IMR-90 (cell line): ENCODE results near the gene SYNGR3. TPM values are rescaled to one million over a fixed set of nuclear protein-coding genes. Genes with fewer than 3 reads are reported as not detected.

Experiments
- ATAC-seq: fragments of 200-7000 bp; cut with Tn5 transposase; 2 replicates; pipeline ENCODE4 v1.9.1; 2020; ENCODE audit warnings: low read depth, mild to moderate bottlenecking, moderate library complexity
- BruUV-seq: library from RNA; stranded (reverse); fragments of 400-500 nt; replicated peaks from 2 replicates; lab custom pipeline; 2021; lab: Mats Ljungman, UMichigan
- CTCF ChIA-PET: fragments of 300-600 bp; formaldehyde crosslinking; extraction: SDS; loops from one replicate; lab custom pipeline; 2021; ENCODE audit warnings: antibody characterized with exemption; lab: Yijun Ruan, JAX
- POLR2A ChIA-PET: fragments of 300-600 bp; sonication (Branson Sonifier 250); formaldehyde crosslinking; loops from one replicate; lab custom pipeline; 2022; ENCODE audit warnings: antibody characterized with exemption; ENCODE audit not compliant: unreplicated experiment; lab: Charles Lee
- DNase-seq: peaks from one replicate; pipeline ENCODE4 v3.0.0; 2013
- H2AFZ ChIP-seq: replicated peaks from 2 replicates; pipeline ENCODE3; 2013; ENCODE audit warnings: low read length, mild to moderate bottlenecking; ENCODE audit not compliant: poor library complexity
- H2AK5ac ChIP-seq: 2 replicates; pipeline ENCODE4 v1.6.1; 2013; ENCODE audit warnings: low read depth, low read length, inconsistent platforms
- H2AK9ac ChIP-seq: replicated peaks from 2 replicates; pipeline ENCODE3; 2013; ENCODE audit warnings: mild to moderate bottlenecking, low read depth, low read length, moderate library complexity; ENCODE audit not compliant: poor library complexity
- H2BK120ac ChIP-seq: 2 replicates; pipeline ENCODE4 v1.6.1; 2013; ENCODE audit warnings: low read depth, low read length, inconsistent platforms
- H2BK15ac ChIP-seq: 3 replicates; pipeline ENCODE4 v1.6.1; 2013; ENCODE audit warnings: low read depth, low read length, inconsistent platforms
- H2BK20ac ChIP-seq: 2 replicates; pipeline ENCODE4 v1.6.1; 2013; ENCODE audit warnings: low read depth, mild to moderate bottlenecking, inconsistent platforms, low read length, moderate library complexity
- H2BK5ac ChIP-seq: 2 replicates; pipeline ENCODE4 v1.6.1; 2013; ENCODE audit warnings: mild to moderate bottlenecking, low read depth, low read length, inconsistent platforms; ENCODE audit not compliant: poor library complexity, severe bottlenecking
- H3K14ac ChIP-seq: replicated peaks from 2 replicates; pipeline ENCODE4 v1.6.1; 2013; ENCODE audit warnings: low read depth, low read length, inconsistent platforms
- H3K18ac ChIP-seq: 2 replicates; pipeline ENCODE4 v1.6.1; 2013; ENCODE audit warnings: low read depth, low read length, control low read depth
- H3K23ac ChIP-seq: 2 replicates; pipeline ENCODE4 v1.6.1; 2013; ENCODE audit warnings: low read depth, low read length, inconsistent platforms
- H3K27ac ChIP-seq: 2 replicates; pipeline ENCODE4 v1.5.1; 2013; ENCODE audit warnings: mild to moderate bottlenecking, control low read depth, low read length; ENCODE audit not compliant: insufficient read depth
- H3K27me3 ChIP-seq: 2 replicates; pipeline ENCODE4 v1.6.1; 2013; ENCODE audit warnings: low read length; ENCODE audit not compliant: control insufficient read depth, insufficient read depth
- H3K36me3 ChIP-seq: 2 replicates; pipeline ENCODE4 v1.6.1; 2013; ENCODE audit warnings: low read length, mixed read lengths; ENCODE audit not compliant: control insufficient read depth, insufficient read depth
- H3K4ac ChIP-seq: 2 replicates; pipeline ENCODE4 v1.6.1; 2013; ENCODE audit warnings: low read depth, low read length, inconsistent platforms
- H3K4me1 ChIP-seq: 2 replicates; pipeline ENCODE4 v1.6.1; 2013; ENCODE audit warnings: low read length, mixed read lengths; ENCODE audit not compliant: control insufficient read depth, insufficient read depth
- H3K4me2 ChIP-seq: 2 replicates; pipeline ENCODE4 v1.6.1; 2013; ENCODE audit warnings: low read depth, mild to moderate bottlenecking, control low read depth, low read length, moderate library complexity
- H3K4me3 ChIP-seq: 2 replicates; pipeline ENCODE4 v1.5.1; 2013; ENCODE audit warnings: low read depth, mild to moderate bottlenecking, control low read depth, low read length, moderate library complexity; ENCODE audit not compliant: insufficient read depth
- H3K56ac ChIP-seq: 2 replicates; pipeline ENCODE4 v1.6.1; 2013; ENCODE audit warnings: low read length, inconsistent platforms; ENCODE audit not compliant: insufficient read depth; ENCODE audit errors: extremely low read depth
- H3K79me1 ChIP-seq, 2 experiments: 2 replicates each; pipeline ENCODE4 v1.6.1; 2013; ENCODE audit warnings: low read length in 2 of 2, inconsistent platforms in 1 of 2, low read depth in 1 of 2
- H3K9ac ChIP-seq: 2 replicates; pipeline ENCODE4 v1.6.1; 2013; ENCODE audit warnings: low read depth, low read length, control low read depth
- H3K9me1 ChIP-seq: 2 replicates; pipeline ENCODE4 v1.6.1; 2013; ENCODE audit warnings: low read length, inconsistent platforms; ENCODE audit not compliant: insufficient read depth
- H3K9me3 ChIP-seq: 2 replicates; pipeline ENCODE4 v1.6.1; 2013; ENCODE audit warnings: low read length; ENCODE audit not compliant: control insufficient read depth, insufficient read depth
- H4K20me1 ChIP-seq: 2 replicates; pipeline ENCODE4 v1.6.1; 2013; ENCODE audit warnings: low read length, inconsistent platforms; ENCODE audit not compliant: insufficient read depth
- H4K5ac ChIP-seq: 2 replicates; pipeline ENCODE4 v1.6.1; 2013; ENCODE audit warnings: mild to moderate bottlenecking, low read depth, low read length, control low read depth
- H4K8ac ChIP-seq, 2 experiments: 2 replicates each; pipeline ENCODE4 v1.6.1; 2013; ENCODE audit warnings: low read depth in 2 of 2, low read length in 2 of 2, control low read depth in 1 of 2, inconsistent platforms in 1 of 2
- H4K91ac ChIP-seq: 2 replicates; pipeline ENCODE4 v1.6.1; 2013; ENCODE audit warnings: low read depth, low read length, inconsistent platforms; ENCODE audit not compliant: insufficient read depth
- BHLHE40 ChIP-seq: fragments of 150-350 bp; IDR thresholded peaks from 2 replicates; pipeline ENCODE4 v1.6.1; 2016; ENCODE audit warnings: mild to moderate bottlenecking, low read depth, low read length
- FOS ChIP-seq: fragments of 150-350 bp; IDR thresholded peaks from 2 replicates; pipeline ENCODE4 v1.6.1; 2016; ENCODE audit warnings: low read depth, low read length
- MAFK ChIP-seq: IDR thresholded peaks from 2 replicates; pipeline ENCODE4 v1.6.1; 2012; ENCODE audit warnings: low read depth, low read length, improper control_type of control experiment
- NFE2L2 ChIP-seq: fragments of 150-350 bp; IDR thresholded peaks from 2 replicates; pipeline ENCODE4 v1.6.1; 2016; ENCODE audit warnings: low read depth, mild to moderate bottlenecking, low read length
- POLR2A ChIP-seq: IDR thresholded peaks from 2 replicates; pipeline ENCODE4 v1.6.1; 2012; ENCODE audit warnings: mild to moderate bottlenecking, low read depth, low read length
- RAD21 ChIP-seq: IDR thresholded peaks from 2 replicates; pipeline ENCODE4 v1.6.1; 2012; ENCODE audit warnings: low read length, improper control_type of control experiment
- RCOR1 ChIP-seq: IDR thresholded peaks from 2 replicates; pipeline ENCODE4 v1.6.1; 2012; ENCODE audit warnings: mild to moderate bottlenecking, low read length, improper control_type of control experiment; ENCODE audit not compliant: insufficient replicate concordance
- SMC3 ChIP-seq: fragments of 150-350 bp; IDR thresholded peaks from 2 replicates; pipeline ENCODE4 v1.6.1; 2016; ENCODE audit warnings: low read depth, mild to moderate bottlenecking, antibody characterized with exemption, low read length, moderate library complexity
- WGBS, 2 experiments: methylation state at CpG; one replicate each; pipeline versions ENCODE4 v1.1.5 to v1.1.7; 2013; ENCODE audit warnings: missing lambda C conversion rate in 2 of 2; ENCODE audit not compliant: insufficient read length in 1 of 2; ENCODE audit errors: extremely low coverage in 2 of 2; 5-methylcytosine and 5-hydroxymethylcytosine counted together
- dilution Hi-C: fragments of 300-500 bp; cut with HindIII; formaldehyde crosslinking; loops from one replicate; pipeline ENCODE4 v1.14.3; 2018; ENCODE audit warnings: low sequenced_read_pairs; ENCODE audit not compliant: unreplicated experiment
- in situ Hi-C: fragments of 300-500 bp; cut with MboI; formaldehyde crosslinking; loops from 3 replicates; pipeline ENCODE4 v1.14.3; 2019; ENCODE audit warnings: low sequenced_read_pairs, inconsistent platforms, mixed read lengths
- intact Hi-C: fragments of 100-400 bp; cut with micrococcal nuclease; formaldehyde crosslinking; loops from 2 replicates; pipeline ENCODE4 v1.10.0; 2022
- polyA plus RNA-seq, 3 experiments: library from polyadenylated mRNA; depleted of rRNA; stranded (reverse); fragments of >200 nt; gene quantifications; 2 replicates each; pipeline ENCODE4 v1.2.3, GENCODE V29; 2012; ENCODE audit warnings: low replicate concordance in 1 of 3
- total RNA-seq: library from RNA; depleted of rRNA; stranded (reverse); fragments of >200 nt; gene quantifications from 2 replicates; pipeline ENCODE4 v1.2.3, GENCODE V29; 2012

The SYNGR3 gene
- total and polyA plus RNA-seq, 2 of the 4 experiments (the other 2 are of a cell fraction): 1.8 to 5.8 TPM

GRCh38 chr16:2028146-2028545 lies 38.4 kb downstream of the SYNGR3 start:
- no peaks in the 10 kb centered on the region for H3K27me3 ChIP-seq
- H3K18ac ChIP-seq: no peak overlapping the region
- CTCF ChIA-PET: interaction anchor here (1.3 kb wide), 1 partner anchor 24 kb away, joined by 5 read pairs; no protein-coding TSS in a partner anchor
- H3K27ac ChIP-seq: peak overlapping the region; percentile 31
- H3K36me3 ChIP-seq: peaks cover 19% of the 10 kb centered on the region
- peaks cover 15% of the 10 kb centered on the region for H4K20me1 ChIP-seq
- in situ Hi-C loops (no loop called here), intact Hi-C loops (no loop called here), dilution Hi-C loops (no loop called here)
- H2BK20ac ChIP-seq: 0 out of 2 replicates have a peak overlapping the region, but pooled peaks have one; percentile 14
- no peak overlapping the region for H4K5ac ChIP-seq
- TF ChIP-seq RAD21: no peak
- no peak for TF ChIP-seq FOS
- TF ChIP-seq BHLHE40: no peak
- TF ChIP-seq NFE2L2: no peak
- no peak for TF ChIP-seq MAFK
- no peak for TF ChIP-seq SMC3
- no peak for TF ChIP-seq POLR2A
- TF ChIP-seq RCOR1: no peak
- peak overlapping the region; percentile 93 for H3K4ac ChIP-seq
- peaks cover 9% of the 10 kb centered on the region for H3K9me1 ChIP-seq
- H2BK120ac ChIP-seq: peak overlapping the region; percentile 37; the same call in 1 of the 2 replicates
- H3K9me3 ChIP-seq: no peaks in the 10 kb centered on the region
- no peak overlapping the region for H2BK15ac ChIP-seq
- peak overlapping the region in 1 of 2 experiments; percentile 20; a peak in 1 of 4 replicates for H4K8ac ChIP-seq
- H2AFZ ChIP-seq: peak overlapping the region; percentile 75
- POLR2A ChIA-PET: no interaction called here
- WGBS, 2 experiments: no CpG with 5 or more reads among the region's 3 CpGs
- H3K79me1 ChIP-seq: peaks cover 8 to 56% of the 10 kb centered on the region in 2 experiments
- H4K91ac ChIP-seq: peak overlapping the region; percentile 2; the same call in 1 of the 2 replicates
- H2AK9ac ChIP-seq: peak overlapping the region; percentile 77
- BruUV-seq: no TSS peak
- no peak overlapping the region for H3K56ac ChIP-seq
- H3K14ac ChIP-seq: peak overlapping the region; percentile 97
- DNase-seq (no peak), ATAC-seq (no peak)
- peak overlapping the region; percentile 99 for H2AK5ac ChIP-seq
- peak overlapping the region; percentile 70 for H3K4me3 ChIP-seq
- H3K4me1 ChIP-seq: peaks cover 28% of the 10 kb centered on the region
- H3K9ac ChIP-seq: peak overlapping the region; percentile 80
- H2BK5ac ChIP-seq: peak overlapping the region; percentile 62
- H3K23ac ChIP-seq: peak overlapping the region; percentile 94
- peak overlapping the region; percentile 96 for H3K4me2 ChIP-seq
